SU-DHL-6 (cell line): ENCODE measurements around the gene GPRC5D.

Source experiments
- H2AFZ ChIP-seq: fragments of 200-600 bp; sonication (generic); 2 replicates; pipeline ENCODE4 v1.6.1; 2014; ENCODE audit warnings: low read depth, mild to moderate bottlenecking, moderate library complexity, mixed read lengths, antibody characterized with exemption, low read length; ENCODE audit not compliant: severe bottlenecking
- H3F3A ChIP-seq: fragments of 200-600 bp; shearing (Covaris generic); 2 replicates; pipeline ENCODE4 v1.6.0; 2016; ENCODE audit warnings: antibody characterized with exemption, mild to moderate bottlenecking; ENCODE audit not compliant: insufficient read depth
- H3K27ac ChIP-seq: fragments of 200-600 bp; sonication (generic); 2 replicates; pipeline ENCODE4 v1.5.1; 2016; ENCODE audit warnings: low read depth, mild to moderate bottlenecking, low read length, moderate library complexity, mixed read lengths
- H3K27me3 ChIP-seq: fragments of 200-600 bp; sonication (generic), shearing (Covaris generic); 2 replicates; pipeline ENCODE4 v1.6.0; 2014; ENCODE audit warnings: mild to moderate bottlenecking, low read length
- H3K36me3 ChIP-seq: fragments of 200-600 bp; sonication (generic); 2 replicates; pipeline ENCODE4 v1.6.1; 2014; ENCODE audit warnings: mild to moderate bottlenecking, low read length, mixed read lengths
- H3K4me2 ChIP-seq: fragments of 300-600, 200-600 bp; shearing (Covaris generic), sonication (generic); 2 replicates; pipeline ENCODE4 v1.6.0; 2014; ENCODE audit warnings: low read length, low read depth, mild to moderate bottlenecking; ENCODE audit not compliant: poor library complexity, severe bottlenecking
- H3K4me3 ChIP-seq: fragments of 200-600 bp; sonication (generic); 2 replicates; pipeline ENCODE4 v1.5.1; 2014; ENCODE audit warnings: antibody characterized with exemption, low read length, mild to moderate bottlenecking, mixed read lengths; ENCODE audit not compliant: insufficient read depth, poor library complexity, severe bottlenecking
- H3K79me2 ChIP-seq: fragments of 200-600 bp; sonication (generic); 2 replicates; pipeline ENCODE4 v1.6.1; 2014; ENCODE audit warnings: mild to moderate bottlenecking, low read length, moderate library complexity; ENCODE audit not compliant: insufficient read depth
- H3K9ac ChIP-seq: fragments of 200-600 bp; sonication (generic); 2 replicates; pipeline ENCODE4 v1.7.0; 2014; ENCODE audit warnings: mild to moderate bottlenecking, low read length
- H3K9me2 ChIP-seq: fragments of 200-600 bp; sonication (generic); replicated peaks from 2 replicates; pipeline ENCODE4 v1.6.1; 2014; ENCODE audit warnings: low read length; ENCODE audit not compliant: insufficient read depth
- H3K9me3 ChIP-seq: fragments of 200-600 bp; sonication (generic); 2 replicates; pipeline ENCODE4 v1.6.1; 2014; ENCODE audit warnings: low read length, mixed read lengths; ENCODE audit not compliant: insufficient read depth
- H4K20me1 ChIP-seq: fragments of 200-600 bp; sonication (generic); 2 replicates; pipeline ENCODE4 v1.6.1; 2014; ENCODE audit warnings: low read depth, mild to moderate bottlenecking, antibody characterized with exemption, low read length, moderate library complexity, mixed read lengths
- EZH2phosphoT487 ChIP-seq: fragments of 200-600 bp; sonication (generic), shearing (Covaris generic); conservative IDR thresholded peaks from 2 replicates; pipeline ENCODE4 v1.6.1; 2018; ENCODE audit warnings: mild to moderate bottlenecking, antibody characterized with exemption, low read length, moderate library complexity, mixed read lengths
- TF ChIP-seq, protein P1 (sequence below): fragments of 200-600 bp; sonication (generic); IDR thresholded peaks from one replicate; pipeline ENCODE4 v1.5.1; 2017; ENCODE audit warnings: antibody characterized with exemption, mild to moderate bottlenecking, low read length, moderate library complexity; ENCODE audit not compliant: insufficient read depth, poor library complexity, severe bottlenecking

GPRC5D gene

DNA sequence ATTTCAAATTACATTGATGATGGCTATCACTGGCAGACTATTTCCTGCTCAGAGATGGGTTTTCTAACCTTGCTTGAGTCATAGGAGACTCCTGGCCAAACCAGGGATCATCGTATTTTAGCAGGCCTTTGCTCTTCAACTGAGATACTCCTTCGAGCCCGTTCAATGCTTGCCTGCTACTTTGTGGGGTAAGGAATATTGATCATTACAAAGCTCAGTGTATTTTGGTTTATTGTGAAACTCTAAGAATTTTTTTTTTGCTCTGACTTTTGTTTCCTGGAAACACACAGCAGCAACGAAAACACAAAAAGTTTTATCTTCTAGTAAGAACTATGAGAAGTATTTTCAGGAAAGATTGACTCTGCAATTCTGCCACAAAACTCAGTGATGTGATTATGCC lies 4.1 kb downstream of the GPRC5D start:
- Histone ChIP-seq H3K9ac (no peak overlapping the region), H3K4me3 (no peak overlapping the region), H3K36me3 (no peaks in the 10 kb centered on the region)

DNA sequence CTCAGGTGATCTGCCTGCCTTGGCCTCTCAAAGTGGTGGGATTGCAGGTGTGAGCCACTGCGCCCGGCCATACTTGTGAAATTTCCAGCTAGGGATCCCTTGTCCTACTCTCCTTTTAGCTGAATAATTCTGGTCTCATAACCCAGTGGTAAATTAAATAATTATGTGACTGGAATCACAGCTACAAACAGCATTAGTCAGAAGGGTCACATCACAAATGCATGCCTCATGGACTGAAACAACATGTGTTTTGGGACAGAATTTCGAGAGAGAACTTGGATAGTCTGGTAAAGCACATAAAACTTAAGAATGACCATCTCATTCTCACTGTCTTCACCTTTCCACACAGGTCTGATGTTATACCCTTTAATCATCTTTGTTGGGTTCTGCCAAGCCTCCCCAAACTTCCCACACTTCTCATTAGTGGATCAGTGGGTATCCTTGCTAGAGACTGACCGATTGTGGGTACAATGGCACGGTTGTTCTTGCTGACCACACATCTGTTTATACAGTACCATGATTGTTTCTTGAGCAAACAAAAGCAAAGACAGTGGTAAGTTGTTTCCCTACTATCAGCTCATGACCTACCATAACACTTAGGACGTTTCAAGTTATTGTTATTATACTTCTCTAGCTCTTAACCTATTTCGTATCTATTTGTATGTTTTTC lies 5.1 kb downstream of the GPRC5D start:
- TF ChIP-seq, protein P1, sequence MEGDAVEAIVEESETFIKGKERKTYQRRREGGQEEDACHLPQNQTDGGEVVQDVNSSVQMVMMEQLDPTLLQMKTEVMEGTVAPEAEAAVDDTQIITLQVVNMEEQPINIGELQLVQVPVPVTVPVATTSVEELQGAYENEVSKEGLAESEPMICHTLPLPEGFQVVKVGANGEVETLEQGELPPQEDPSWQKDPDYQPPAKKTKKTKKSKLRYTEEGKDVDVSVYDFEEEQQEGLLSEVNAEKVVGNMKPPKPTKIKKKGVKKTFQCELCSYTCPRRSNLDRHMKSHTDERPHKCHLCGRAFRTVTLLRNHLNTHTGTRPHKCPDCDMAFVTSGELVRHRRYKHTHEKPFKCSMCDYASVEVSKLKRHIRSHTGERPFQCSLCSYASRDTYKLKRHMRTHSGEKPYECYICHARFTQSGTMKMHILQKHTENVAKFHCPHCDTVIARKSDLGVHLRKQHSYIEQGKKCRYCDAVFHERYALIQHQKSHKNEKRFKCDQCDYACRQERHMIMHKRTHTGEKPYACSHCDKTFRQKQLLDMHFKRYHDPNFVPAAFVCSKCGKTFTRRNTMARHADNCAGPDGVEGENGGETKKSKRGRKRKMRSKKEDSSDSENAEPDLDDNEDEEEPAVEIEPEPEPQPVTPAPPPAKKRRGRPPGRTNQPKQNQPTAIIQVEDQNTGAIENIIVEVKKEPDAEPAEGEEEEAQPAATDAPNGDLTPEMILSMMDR = no peak
- no peak for TF ChIP-seq EZH2phosphoT487
- Histone ChIP-seq H3K4me2 (no peak overlapping the region), H4K20me1 (no peaks in the 10 kb centered on the region)

More for the DNA sequence above, 4.1 kb downstream of the GPRC5D start:
- Histone ChIP-seq H3K4me2 (no peak overlapping the region), H3K9me3 (no peaks in the 10 kb centered on the region), H2AFZ (no peak overlapping the region), H3K79me2 (no peaks in the 10 kb centered on the region), H3K9me2 (no peaks in the 10 kb centered on the region), H3K27ac (no peak overlapping the region), H4K20me1 (no peaks in the 10 kb centered on the region), H3F3A (no peaks in the 10 kb centered on the region), H3K27me3 (no peaks in the 10 kb centered on the region)
- no peak for TF ChIP-seq EZH2phosphoT487
- TF ChIP-seq, protein P1 = no peak

DNA sequence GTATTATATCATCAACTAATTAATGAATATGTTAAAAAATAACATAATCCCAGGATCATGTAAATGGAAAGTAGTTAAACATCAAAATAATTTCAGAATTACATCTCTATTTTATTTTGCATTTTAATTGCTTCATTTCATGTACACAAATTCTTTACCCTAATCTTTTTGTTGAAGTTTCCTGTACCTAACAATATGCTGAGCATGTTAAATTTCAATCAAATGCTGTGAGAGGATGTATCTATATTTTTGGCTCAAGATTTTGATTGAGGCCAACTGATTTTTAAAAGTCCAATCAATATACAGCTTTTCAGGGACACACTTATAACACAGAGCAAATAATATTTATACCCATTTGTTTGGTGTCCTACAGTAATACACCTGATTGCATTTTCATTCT lies 6.4 kb downstream of the GPRC5D start:
- TF ChIP-seq, protein P1 = no peak
- TF ChIP-seq EZH2phosphoT487 = no peak
- Histone ChIP-seq H3F3A (no peaks in the 10 kb centered on the region), H3K79me2 (no peaks in the 10 kb centered on the region), H3K9me2 (no peaks in the 10 kb centered on the region), H2AFZ (no peak overlapping the region), H3K4me2 (no peak overlapping the region), H3K36me3 (no peaks in the 10 kb centered on the region), H3K9me3 (no peaks in the 10 kb centered on the region), H3K9ac (no peak overlapping the region), H4K20me1 (no peaks in the 10 kb centered on the region), H3K27ac (no peak overlapping the region), H3K27me3 (no peaks in the 10 kb centered on the region), H3K4me3 (no peak overlapping the region)

More for the DNA sequence above, 5.1 kb downstream of the GPRC5D start:
- H3K27me3 ChIP-seq = no peaks in the 10 kb centered on the region
- no peaks in the 10 kb centered on the region for H3K9me2 ChIP-seq
- H3K36me3 ChIP-seq = no peaks in the 10 kb centered on the region
- H2AFZ ChIP-seq = no peak overlapping the region
- no peak overlapping the region for H3K9ac ChIP-seq
- no peak overlapping the region for H3K27ac ChIP-seq
- no peak overlapping the region for H3K4me3 ChIP-seq
- no peaks in the 10 kb centered on the region for H3K79me2 ChIP-seq
- H3K9me3 ChIP-seq = no peaks in the 10 kb centered on the region
- no peaks in the 10 kb centered on the region for H3F3A ChIP-seq
